WERI-Rb-1 (cell line): ENCODE data around the gene BCL2.

Source experiments
- DNase-seq: peaks from one replicate; pipeline ENCODE4 v3.0.0-alpha.2; 2020
- H3K27ac ChIP-seq: fragments of 250-450 bp; sonication (Bioruptor Pico); 2 replicates; pipeline ENCODE4 v1.5.1; 2020; ENCODE audit warnings: mild to moderate bottlenecking, moderate library complexity
- H3K27me3 ChIP-seq: fragments of 250-450 bp; sonication (Bioruptor Pico); 2 replicates; pipeline ENCODE4 v1.5.1; 2021; ENCODE audit warnings: mild to moderate bottlenecking, low read depth, moderate library complexity; ENCODE audit not compliant: insufficient read depth, severe bottlenecking
- H3K36me3 ChIP-seq: fragments of 250-450 bp; sonication (Bioruptor Pico); 2 replicates; pipeline ENCODE4 v1.5.1; 2020; ENCODE audit warnings: mild to moderate bottlenecking, moderate library complexity
- H3K4me3 ChIP-seq: 2 replicates; pipeline ENCODE4 v1.5.1; 2011; ENCODE audit warnings: low read depth, mild to moderate bottlenecking, control low read depth, low read length
- H3K9me3 ChIP-seq: fragments of 250-450 bp; sonication (Bioruptor Pico); 2 replicates; pipeline ENCODE4 v1.5.1; 2021; ENCODE audit warnings: mild to moderate bottlenecking, moderate library complexity; ENCODE audit not compliant: severe bottlenecking
- TF ChIP-seq, protein P1 (sequence below): IDR thresholded peaks from 2 replicates; pipeline ENCODE4 v1.5.1; 2011; ENCODE audit warnings: low read depth, mild to moderate bottlenecking, control low read depth, inconsistent platforms, low read length

The BCL2 gene

DNA sequence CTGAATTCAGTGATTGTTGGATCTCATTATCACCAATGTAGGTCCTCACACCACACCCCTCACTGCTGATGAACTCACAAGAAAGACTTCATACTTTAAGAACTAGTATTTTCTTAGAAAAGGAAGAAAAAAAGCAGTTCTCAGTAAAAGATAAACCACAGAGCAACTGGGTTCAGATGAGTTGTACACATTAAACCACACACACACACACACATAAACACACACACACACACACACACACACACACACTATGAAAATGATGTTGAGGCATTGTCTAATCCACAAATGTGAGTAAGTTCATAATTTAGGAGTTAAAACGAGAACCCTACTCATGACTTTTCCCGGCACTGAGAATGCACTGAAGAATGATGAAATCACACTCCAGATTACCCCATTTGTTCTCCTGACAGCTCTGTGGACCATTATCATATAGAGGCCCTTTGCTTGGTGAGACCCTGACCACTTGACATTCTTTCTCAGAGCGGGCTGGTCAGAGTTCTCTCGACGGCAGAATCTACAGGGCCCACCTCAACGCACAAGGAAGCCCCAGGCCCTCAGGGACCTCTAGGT is 106.2 kb downstream of the BCL2 start:
- TF ChIP-seq, protein P1, sequence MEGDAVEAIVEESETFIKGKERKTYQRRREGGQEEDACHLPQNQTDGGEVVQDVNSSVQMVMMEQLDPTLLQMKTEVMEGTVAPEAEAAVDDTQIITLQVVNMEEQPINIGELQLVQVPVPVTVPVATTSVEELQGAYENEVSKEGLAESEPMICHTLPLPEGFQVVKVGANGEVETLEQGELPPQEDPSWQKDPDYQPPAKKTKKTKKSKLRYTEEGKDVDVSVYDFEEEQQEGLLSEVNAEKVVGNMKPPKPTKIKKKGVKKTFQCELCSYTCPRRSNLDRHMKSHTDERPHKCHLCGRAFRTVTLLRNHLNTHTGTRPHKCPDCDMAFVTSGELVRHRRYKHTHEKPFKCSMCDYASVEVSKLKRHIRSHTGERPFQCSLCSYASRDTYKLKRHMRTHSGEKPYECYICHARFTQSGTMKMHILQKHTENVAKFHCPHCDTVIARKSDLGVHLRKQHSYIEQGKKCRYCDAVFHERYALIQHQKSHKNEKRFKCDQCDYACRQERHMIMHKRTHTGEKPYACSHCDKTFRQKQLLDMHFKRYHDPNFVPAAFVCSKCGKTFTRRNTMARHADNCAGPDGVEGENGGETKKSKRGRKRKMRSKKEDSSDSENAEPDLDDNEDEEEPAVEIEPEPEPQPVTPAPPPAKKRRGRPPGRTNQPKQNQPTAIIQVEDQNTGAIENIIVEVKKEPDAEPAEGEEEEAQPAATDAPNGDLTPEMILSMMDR, result no peak
- no peaks in the 10 kb centered on the region for H3K9me3 ChIP-seq
- no peak overlapping the region for H3K4me3 ChIP-seq
- no peaks in the 10 kb centered on the region for H3K27me3 ChIP-seq
- H3K36me3 ChIP-seq, result no peaks in the 10 kb centered on the region
- no peak for DNase-seq
- no peak overlapping the region for H3K27ac ChIP-seq

DNA sequence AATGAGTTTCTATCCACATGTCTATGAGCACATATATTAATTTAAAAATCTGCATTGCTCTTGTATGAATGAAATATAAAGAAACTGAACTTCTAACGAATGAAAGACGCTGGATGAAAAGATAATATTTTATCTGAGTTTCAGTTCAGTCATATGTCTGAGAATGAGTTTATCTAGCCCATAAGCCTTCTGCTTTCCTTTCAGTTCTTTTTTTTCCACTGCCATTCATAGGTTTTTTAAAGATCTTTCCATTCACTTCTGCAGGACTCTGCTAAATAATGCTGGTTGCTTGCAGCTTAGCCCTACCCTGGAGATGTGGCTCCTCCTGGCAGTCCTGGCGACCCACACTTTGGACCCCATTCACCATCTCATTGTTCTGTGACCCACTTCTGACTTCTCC is 109.0 kb downstream of the BCL2 start:
- no peak overlapping the region for H3K4me3 ChIP-seq
- TF ChIP-seq, protein P1, result no peak
- no peaks in the 10 kb centered on the region for H3K9me3 ChIP-seq
- no peaks in the 10 kb centered on the region for H3K27me3 ChIP-seq
- no peak overlapping the region for H3K27ac ChIP-seq
- no peak for DNase-seq
- H3K36me3 ChIP-seq, result no peaks in the 10 kb centered on the region

DNA sequence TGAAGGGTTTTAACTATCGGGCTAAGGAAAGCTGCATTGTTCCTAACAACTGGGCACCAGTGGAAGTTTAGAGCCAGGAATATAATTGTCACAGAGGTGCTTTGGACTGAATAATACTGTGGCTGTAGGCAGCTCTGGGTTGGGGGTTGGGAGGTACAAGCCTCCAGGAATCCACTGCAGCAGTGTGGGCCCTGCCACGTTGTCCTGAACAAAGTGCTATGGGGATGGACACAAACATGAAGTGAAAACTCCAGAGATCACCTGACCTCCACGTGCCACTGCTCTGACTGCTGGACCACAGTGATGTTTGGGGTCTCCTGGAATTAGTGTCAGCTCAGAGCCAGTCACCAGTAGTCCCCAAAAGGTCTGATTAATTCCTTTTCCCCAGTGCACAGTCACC is 110.9 kb downstream of the BCL2 start:
- no peak for DNase-seq
- no peaks in the 10 kb centered on the region for H3K9me3 ChIP-seq
- H3K4me3 ChIP-seq, result no peak overlapping the region
- H3K36me3 ChIP-seq, result no peaks in the 10 kb centered on the region
- H3K27ac ChIP-seq, result no peak overlapping the region
- TF ChIP-seq, protein P1, result no peak
- no peaks in the 10 kb centered on the region for H3K27me3 ChIP-seq

DNA sequence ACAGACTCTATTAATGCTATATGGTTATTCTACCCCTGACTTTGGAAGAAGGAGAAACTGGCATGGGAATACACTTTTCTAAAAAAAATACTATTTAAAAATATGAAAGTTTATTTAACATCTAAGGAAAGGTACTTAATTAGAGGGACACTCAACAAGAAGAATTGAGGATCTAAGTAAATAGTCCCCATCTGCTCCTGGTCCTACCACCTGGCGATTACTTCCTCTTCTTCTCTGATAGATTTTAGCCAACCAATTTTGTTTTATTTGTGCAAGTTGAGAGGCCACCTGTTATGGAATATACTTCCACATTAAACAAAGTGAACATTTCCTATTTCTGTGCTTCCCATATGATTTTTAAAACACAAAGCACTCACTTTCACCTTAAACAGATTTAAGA is 111.7 kb downstream of the BCL2 start:
- no peak overlapping the region for H3K27ac ChIP-seq
- H3K36me3 ChIP-seq, result no peaks in the 10 kb centered on the region
- no peak for DNase-seq
- TF ChIP-seq, protein P1, result no peak
- H3K27me3 ChIP-seq, result no peaks in the 10 kb centered on the region
- no peak overlapping the region for H3K4me3 ChIP-seq
- no peaks in the 10 kb centered on the region for H3K9me3 ChIP-seq

DNA sequence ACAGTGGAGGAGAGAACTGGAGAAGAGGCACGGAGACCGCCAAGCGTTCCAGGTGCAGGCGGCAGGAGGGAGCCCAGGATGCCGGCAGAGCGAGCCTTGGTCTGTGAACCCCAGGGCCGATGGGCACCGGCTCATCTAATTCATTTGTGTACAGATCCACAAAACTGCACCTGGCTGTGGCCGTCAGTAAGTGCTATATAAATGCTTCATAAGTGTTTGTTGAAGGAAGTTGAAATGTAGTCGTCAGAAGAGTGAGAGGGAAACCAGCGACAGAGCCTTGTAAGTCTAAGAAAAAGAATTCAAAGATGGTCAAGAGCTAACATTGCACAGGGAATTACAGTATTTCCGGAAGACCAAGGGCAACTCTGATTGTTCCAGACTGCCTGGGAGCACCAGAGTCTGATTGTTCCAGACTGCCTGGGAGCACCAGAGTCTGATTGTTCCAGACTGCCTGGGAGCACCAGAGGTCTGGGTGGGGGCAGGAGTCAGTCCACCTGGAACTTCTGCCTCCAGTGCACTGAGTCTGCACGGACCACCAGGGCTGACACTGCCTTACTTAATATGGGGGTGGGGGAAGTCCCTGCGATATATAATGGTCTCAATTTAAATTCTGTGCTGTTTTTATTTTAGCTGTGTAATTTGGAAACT is 112.3 kb downstream of the BCL2 start:
- Histone ChIP-seq H3K27ac (no peak overlapping the region), H3K27me3 (no peaks in the 10 kb centered on the region), H3K9me3 (no peaks in the 10 kb centered on the region), H3K4me3 (no peak overlapping the region), H3K36me3 (no peaks in the 10 kb centered on the region)
- no peak for DNase-seq
- TF ChIP-seq, protein P1, result no peak
